Measurements from ENCODE around the gene ABO. TPM values are rescaled to one million over a fixed set of nuclear protein-coding genes. Genes with fewer than 3 reads are reported as not detected.
"Not testable (repeated sequence)": the region's sequence is repeated elsewhere in the genome, so short reads cannot be mapped to it uniquely, and the experiment has no call there.

ABO gene
- total and polyA plus RNA-seq, 2 donors, result 0.14 to 1.3 TPM

DNA sequence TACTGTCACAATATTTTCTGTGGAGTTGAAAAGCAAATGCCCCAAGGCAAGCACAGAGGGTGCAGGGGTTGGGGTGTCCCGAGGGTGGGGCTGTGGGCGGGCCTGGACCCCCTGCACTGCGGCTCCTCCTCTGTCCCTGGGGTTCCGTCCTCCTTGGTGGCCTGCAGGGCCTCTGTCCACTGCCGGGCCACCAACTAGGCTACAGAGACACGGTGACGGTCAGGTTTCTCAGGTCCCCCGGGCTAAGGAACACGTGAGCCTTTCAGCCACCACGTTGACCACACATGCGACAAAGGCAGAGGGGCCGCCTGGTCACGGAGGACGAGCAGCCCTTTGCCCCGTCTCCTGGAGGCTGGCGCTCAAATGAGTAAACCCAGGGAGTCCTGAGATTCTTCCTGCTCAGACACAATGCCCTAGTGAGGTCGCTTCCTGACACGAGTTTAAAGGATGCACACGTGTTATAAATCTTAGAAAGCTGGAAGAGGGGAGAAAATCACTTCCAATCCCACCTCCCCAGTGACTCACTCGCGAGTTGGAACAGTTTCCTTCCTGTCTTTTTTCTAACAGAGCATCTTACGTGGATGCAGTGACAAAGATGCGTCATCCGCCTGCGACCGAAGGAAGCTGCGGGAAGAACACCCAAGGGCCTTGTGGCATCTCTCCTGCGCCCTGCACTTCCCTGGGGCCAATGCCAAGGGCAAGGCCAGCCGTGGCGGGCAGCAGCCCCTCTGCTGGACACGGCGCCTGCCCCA lies 41.1 kb downstream of the ABO start:
- no peak for DNase-seq (ENCODE audit: low read depth in 6 of 9, low spot score in 9 of 9)
- 88% methylated on average over 32 of the region's 32 CpGs for WGBS
- Histone ChIP-seq H3K4me1 (ENCODE audit: control insufficient read depth in 2 of 2, insufficient read depth in 2 of 2, low read length in 2 of 2) (peaks cover 0 to 9% of the 10 kb centered on the region in 2 donors), H3K27ac (ENCODE audit: low read depth in 1 of 2, low read length in 1 of 2) (no peak overlapping the region), H3K36me3 (ENCODE audit: control insufficient read depth in 2 of 2, insufficient read depth in 2 of 2, low read length in 1 of 2) (no peaks in the 10 kb centered on the region), H3K4me3 (ENCODE audit: low read length in 2 of 2) (no peak overlapping the region), H3K27me3 (ENCODE audit: control insufficient read depth in 2 of 2, insufficient read depth in 1 of 2, low read length in 1 of 2) (peaks cover 0 to 8% of the 10 kb centered on the region in 2 donors), H3K9me3 (ENCODE audit: control insufficient read depth in 2 of 2, insufficient read depth in 1 of 2, low read length in 1 of 2) (no peaks in the 10 kb centered on the region)

DNA sequence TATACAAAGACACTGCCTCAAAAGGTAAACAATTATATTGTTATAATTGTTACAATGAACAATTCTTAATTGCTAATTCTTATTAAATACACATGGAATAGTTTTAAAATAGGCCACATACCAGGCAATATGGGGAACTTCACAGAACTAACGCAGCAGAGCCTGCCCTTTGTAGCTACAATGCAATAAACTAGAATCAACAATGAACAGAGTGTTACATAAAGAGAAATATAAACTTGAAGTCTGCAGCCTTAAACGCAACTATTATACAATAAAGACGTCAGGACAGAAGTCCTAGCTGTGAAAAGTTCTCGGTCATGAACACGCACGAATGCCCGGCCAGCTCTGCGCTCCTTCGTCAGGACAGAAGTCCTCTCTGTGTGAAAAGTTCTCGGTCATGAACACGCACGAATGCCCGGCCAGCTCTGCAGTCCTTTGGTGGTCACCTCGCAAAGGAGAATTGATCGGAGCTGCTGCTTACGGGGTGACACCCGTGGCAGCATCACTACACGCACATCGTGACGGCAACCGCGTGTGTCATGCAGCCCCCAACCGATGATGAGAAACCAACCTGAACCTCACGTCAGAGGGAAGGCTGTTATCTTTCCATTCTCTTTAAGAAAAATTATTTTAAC lies 43.0 kb downstream of the ABO start:
- H3K36me3 ChIP-seq (ENCODE audit: control insufficient read depth in 2 of 2, insufficient read depth in 2 of 2, low read length in 1 of 2); H3K27me3 ChIP-seq (ENCODE audit: control insufficient read depth in 2 of 2, insufficient read depth in 1 of 2, low read length in 1 of 2); H3K4me1 ChIP-seq (ENCODE audit: control insufficient read depth in 2 of 2, insufficient read depth in 2 of 2, low read length in 2 of 2); H3K27ac ChIP-seq (ENCODE audit: low read depth in 1 of 2, low read length in 1 of 2); H3K9me3 ChIP-seq (ENCODE audit: control insufficient read depth in 2 of 2, insufficient read depth in 1 of 2, low read length in 1 of 2); H3K4me3 ChIP-seq (ENCODE audit: low read length in 2 of 2); DNase-seq (ENCODE audit: low read depth in 6 of 9, low spot score in 9 of 9): not testable (repeated sequence)
- 95% methylated on average over 24 of the region's 24 CpGs for WGBS

DNA sequence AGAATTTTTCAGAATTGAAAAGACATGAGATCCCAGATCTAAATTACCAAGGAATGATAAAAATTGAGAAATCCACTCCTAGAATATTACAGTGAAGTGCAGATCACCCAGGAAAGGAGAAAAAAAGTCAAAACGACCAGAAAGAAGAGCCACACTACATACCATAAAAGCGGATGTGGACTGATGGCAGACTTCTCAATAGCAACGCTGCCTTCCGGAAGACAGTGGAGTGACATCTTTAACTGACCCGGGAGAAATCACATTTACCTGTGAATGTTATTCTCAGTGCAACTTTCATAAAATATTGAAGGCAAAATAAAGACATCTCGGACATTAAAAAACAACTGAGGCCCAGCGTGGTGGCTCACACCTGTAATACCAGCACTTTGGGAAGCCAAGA lies 44.5 kb downstream of the ABO start:
- H3K9me3 ChIP-seq (ENCODE audit: control insufficient read depth in 2 of 2, insufficient read depth in 1 of 2, low read length in 1 of 2); H3K4me1 ChIP-seq (ENCODE audit: control insufficient read depth in 2 of 2, insufficient read depth in 2 of 2, low read length in 2 of 2); H3K4me3 ChIP-seq (ENCODE audit: low read length in 2 of 2); H3K36me3 ChIP-seq (ENCODE audit: control insufficient read depth in 2 of 2, insufficient read depth in 2 of 2, low read length in 1 of 2); DNase-seq (ENCODE audit: low read depth in 6 of 9, low spot score in 9 of 9); H3K27ac ChIP-seq (ENCODE audit: low read depth in 1 of 2, low read length in 1 of 2); H3K27me3 ChIP-seq (ENCODE audit: control insufficient read depth in 2 of 2, insufficient read depth in 1 of 2, low read length in 1 of 2): not testable (repeated sequence)
- WGBS, result 97% methylated on average over 7 of the region's 7 CpGs

DNA sequence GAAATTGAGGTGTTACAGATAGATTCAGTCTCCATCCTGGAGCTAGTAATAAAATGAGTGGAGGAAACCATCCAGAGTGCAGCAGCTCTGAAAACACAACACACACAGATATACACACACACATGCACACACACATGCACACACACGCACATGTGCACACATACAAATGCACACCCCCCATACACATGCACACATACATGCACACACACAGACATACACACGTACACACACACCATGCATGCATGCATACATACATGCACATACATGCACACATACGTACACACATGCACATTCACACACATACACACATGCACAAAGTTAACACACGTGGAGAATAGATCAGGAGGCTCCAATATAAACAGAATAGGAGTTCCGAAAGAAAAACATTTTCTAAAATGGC lies 44.9 kb downstream of the ABO start:
- 95% methylated on average over 5 of the region's 5 CpGs for WGBS
- Histone ChIP-seq H3K36me3 (ENCODE audit: control insufficient read depth in 2 of 2, insufficient read depth in 2 of 2, low read length in 1 of 2) (no peaks in the 10 kb centered on the region), H3K27ac (ENCODE audit: low read depth in 1 of 2, low read length in 1 of 2) (no peak overlapping the region), H3K4me1 (ENCODE audit: control insufficient read depth in 2 of 2, insufficient read depth in 2 of 2, low read length in 2 of 2) (no peaks in the 10 kb centered on the region), H3K9me3 (ENCODE audit: control insufficient read depth in 2 of 2, insufficient read depth in 1 of 2, low read length in 1 of 2) (no peaks in the 10 kb centered on the region), H3K4me3 (ENCODE audit: low read length in 2 of 2) (no peak overlapping the region), H3K27me3 (ENCODE audit: control insufficient read depth in 2 of 2, insufficient read depth in 1 of 2, low read length in 1 of 2) (no peaks in the 10 kb centered on the region)
- no peak for DNase-seq (ENCODE audit: low read depth in 6 of 9, low spot score in 9 of 9)

- not testable (repeated sequence) for H3K36me3 ChIP-seq (ENCODE audit: control insufficient read depth in 2 of 2, insufficient read depth in 2 of 2, low read length in 1 of 2); H3K4me1 ChIP-seq (ENCODE audit: control insufficient read depth in 2 of 2, insufficient read depth in 2 of 2, low read length in 2 of 2); H3K27me3 ChIP-seq (ENCODE audit: control insufficient read depth in 2 of 2, insufficient read depth in 1 of 2, low read length in 1 of 2); DNase-seq (ENCODE audit: low read depth in 6 of 9, low spot score in 9 of 9); H3K4me3 ChIP-seq (ENCODE audit: low read length in 2 of 2); H3K27ac ChIP-seq (ENCODE audit: low read depth in 1 of 2, low read length in 1 of 2); H3K9me3 ChIP-seq (ENCODE audit: control insufficient read depth in 2 of 2, insufficient read depth in 1 of 2, low read length in 1 of 2)
- 95% methylated on average over 22 of the region's 22 CpGs for WGBS
Measured at GRCh38 chr9:133228474-133229193, 46.4 kb downstream of the ABO start.

DNA sequence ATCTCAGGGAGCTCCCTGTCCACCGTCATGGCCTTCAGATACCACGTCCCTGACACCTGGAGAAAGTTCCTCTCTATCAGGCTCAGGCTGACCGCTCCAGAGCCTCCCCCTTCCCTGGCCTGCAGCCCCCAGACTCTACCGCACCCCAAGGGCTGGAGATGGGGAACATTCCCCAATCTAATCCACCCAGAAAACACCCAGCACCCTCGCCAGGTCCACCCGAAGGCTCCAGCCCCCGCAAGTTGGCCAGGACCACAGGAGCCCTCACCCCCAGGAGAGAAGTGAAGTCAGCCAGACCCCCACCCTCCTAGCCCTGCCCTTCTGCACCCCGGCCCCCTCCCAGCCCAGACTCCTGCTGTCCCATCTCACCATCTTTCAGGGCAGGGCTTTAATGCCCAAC lies 47.0 kb downstream of the ABO start:
- H3K4me1 ChIP-seq (ENCODE audit: control insufficient read depth in 2 of 2, insufficient read depth in 2 of 2, low read length in 2 of 2); H3K9me3 ChIP-seq (ENCODE audit: control insufficient read depth in 2 of 2, insufficient read depth in 1 of 2, low read length in 1 of 2); H3K4me3 ChIP-seq (ENCODE audit: low read length in 2 of 2); H3K36me3 ChIP-seq (ENCODE audit: control insufficient read depth in 2 of 2, insufficient read depth in 2 of 2, low read length in 1 of 2); DNase-seq (ENCODE audit: low read depth in 6 of 9, low spot score in 9 of 9); H3K27me3 ChIP-seq (ENCODE audit: control insufficient read depth in 2 of 2, insufficient read depth in 1 of 2, low read length in 1 of 2); H3K27ac ChIP-seq (ENCODE audit: low read depth in 1 of 2, low read length in 1 of 2): not testable (repeated sequence)
- WGBS, result 93% methylated on average over 8 of the region's 8 CpGs

DNA sequence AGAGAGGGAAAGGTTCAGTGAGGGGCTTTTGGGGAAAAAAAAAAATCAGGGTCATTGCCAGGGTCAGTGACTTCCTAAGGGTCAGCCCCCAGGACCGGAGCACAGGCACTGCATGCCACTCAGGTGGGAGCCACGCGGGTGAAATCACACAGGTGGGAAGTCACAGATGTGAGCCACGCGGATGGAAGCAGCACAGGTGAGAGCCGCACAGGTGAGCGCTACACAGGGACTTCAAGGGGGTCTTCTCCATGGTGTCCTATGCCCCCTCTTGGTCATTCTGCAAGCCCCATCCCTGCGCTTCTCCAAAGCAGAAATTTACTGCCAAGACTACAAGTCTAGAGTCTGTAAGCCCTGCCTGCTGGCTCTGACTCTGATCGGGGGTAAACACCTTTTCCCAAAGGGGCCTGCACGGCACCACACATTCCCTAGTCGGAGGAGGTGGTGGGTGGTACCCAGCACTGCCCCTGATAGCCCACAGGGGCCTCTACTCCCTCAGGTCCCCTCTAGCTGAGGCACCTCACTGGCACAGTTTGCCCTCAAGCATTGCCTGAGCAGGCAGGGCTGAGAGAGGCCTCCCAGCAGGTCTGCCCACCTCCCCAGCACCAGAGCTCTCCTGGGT lies 47.6 kb downstream of the ABO start:
- Histone ChIP-seq H3K36me3 (ENCODE audit: control insufficient read depth in 2 of 2, insufficient read depth in 2 of 2, low read length in 1 of 2) (no peaks in the 10 kb centered on the region), H3K4me3 (ENCODE audit: low read length in 2 of 2) (no peak overlapping the region), H3K27ac (ENCODE audit: low read depth in 1 of 2, low read length in 1 of 2) (no peak overlapping the region), H3K9me3 (ENCODE audit: control insufficient read depth in 2 of 2, insufficient read depth in 1 of 2, low read length in 1 of 2) (no peaks in the 10 kb centered on the region), H3K27me3 (ENCODE audit: control insufficient read depth in 2 of 2, insufficient read depth in 1 of 2, low read length in 1 of 2) (no peaks in the 10 kb centered on the region), H3K4me1 (ENCODE audit: control insufficient read depth in 2 of 2, insufficient read depth in 2 of 2, low read length in 2 of 2) (no peaks in the 10 kb centered on the region)
- 94% methylated on average over 11 of the region's 11 CpGs for WGBS
- no peak for DNase-seq (ENCODE audit: low read depth in 6 of 9, low spot score in 9 of 9)

DNA sequence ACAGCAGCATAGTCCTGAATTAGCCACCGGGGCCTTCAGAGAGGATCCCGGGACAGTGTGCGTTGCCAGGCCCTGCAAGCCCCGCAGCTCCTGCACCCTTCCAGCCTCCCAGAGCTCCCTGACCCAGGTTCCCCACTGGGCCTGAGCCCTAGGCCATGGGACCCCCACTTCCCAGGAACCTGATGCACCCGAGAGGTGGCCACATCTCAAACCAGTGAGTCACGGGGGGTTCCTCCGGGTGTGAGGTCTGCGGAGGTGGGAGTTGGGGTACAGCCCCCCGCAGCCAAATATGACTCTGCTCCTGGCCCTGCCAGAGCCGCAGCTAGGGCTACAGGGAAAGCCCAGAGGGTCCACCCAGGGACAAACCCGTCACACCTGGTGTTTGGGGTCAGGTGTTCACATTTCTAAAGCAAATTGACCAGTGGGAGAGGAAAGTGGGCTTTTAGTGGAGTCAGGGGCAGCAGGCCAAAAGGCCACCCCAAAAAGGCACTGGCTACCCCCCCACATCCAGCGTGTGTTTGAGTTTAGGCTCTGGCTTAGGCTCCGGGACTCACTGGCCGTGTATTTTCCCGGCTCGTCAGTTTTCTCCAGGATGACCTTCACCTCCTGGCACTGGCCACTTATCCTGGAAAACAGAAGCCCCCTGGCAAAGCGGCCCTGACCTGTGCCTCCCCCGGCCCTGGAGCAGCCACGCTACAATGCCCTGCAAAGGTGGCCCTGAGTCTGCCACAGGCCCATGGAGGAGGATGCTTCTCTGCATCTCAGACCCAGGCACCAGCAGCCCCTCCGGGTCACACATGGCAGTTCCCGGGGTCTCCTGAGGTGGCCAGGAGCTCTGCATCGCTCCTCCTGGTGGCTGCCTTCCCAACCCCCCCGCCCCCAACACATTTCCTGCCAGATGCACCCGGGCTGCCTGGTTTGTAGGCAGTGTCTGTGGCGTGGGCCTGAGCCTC lies 48.5 kb downstream of the ABO start:
- Histone ChIP-seq H3K36me3 (ENCODE audit: control insufficient read depth in 2 of 2, insufficient read depth in 2 of 2, low read length in 1 of 2) (no peaks in the 10 kb centered on the region), H3K27me3 (ENCODE audit: control insufficient read depth in 2 of 2, insufficient read depth in 1 of 2, low read length in 1 of 2) (no peaks in the 10 kb centered on the region), H3K9me3 (ENCODE audit: control insufficient read depth in 2 of 2, insufficient read depth in 1 of 2, low read length in 1 of 2) (no peaks in the 10 kb centered on the region), H3K4me1 (ENCODE audit: control insufficient read depth in 2 of 2, insufficient read depth in 2 of 2, low read length in 2 of 2) (no peaks in the 10 kb centered on the region), H3K4me3 (ENCODE audit: low read length in 2 of 2) (no peak overlapping the region), H3K27ac (ENCODE audit: low read depth in 1 of 2, low read length in 1 of 2) (no peak overlapping the region)
- 76% methylated on average over 25 of the region's 25 CpGs for WGBS
- DNase-seq (ENCODE audit: low read depth in 6 of 9, low spot score in 9 of 9), result no peak

All from thymus (tissue), 11 donors.